Measurements from ENCODE around the gene MAPT.

MAPT gene

DNA sequence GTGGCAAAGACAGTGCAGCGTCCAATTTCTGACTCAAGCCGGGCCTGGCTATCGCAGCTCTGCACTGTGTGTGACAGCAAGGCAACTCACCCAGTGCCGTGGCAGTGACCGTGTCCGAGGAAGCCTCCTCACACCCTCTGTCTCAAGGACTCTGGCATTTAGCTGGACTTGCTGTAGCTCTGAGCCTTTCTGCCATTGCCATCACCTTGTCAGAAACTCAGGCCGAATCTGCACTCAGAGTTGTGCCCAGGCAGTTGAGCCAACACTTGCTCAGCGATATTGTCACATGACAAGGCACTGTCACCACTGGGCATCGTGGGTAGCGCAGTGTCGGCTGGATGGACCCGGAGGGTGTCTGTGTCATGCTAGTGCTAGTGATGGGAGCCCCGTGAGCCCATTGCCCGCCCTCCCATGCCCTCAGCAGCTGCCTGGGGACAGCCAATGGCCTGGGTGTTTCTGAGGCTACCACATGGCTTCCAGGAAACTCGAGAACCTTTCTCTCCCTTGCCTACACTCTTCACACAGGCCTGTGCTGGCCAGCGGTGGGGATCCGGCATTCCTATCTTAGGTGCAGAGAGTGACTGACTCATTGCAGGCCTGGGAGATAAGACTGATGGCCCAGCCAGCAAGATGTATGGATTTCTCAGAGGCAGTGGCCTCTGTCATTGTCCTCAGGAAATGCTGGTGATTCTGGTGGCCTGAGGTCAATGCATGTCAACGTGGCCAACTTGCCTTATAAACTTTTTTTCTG, 82.6 kb downstream of the MAPT start:
- H3K27ac Mint-ChIP-seq = no peak overlapping the region
- no peak for DNase-seq
- H3K36me3 Mint-ChIP-seq = no peaks in the 10 kb centered on the region
- peaks cover 3% of the 10 kb centered on the region for H3K4me1 Mint-ChIP-seq
- H3K27me3 Mint-ChIP-seq = peaks cover 16% of the 10 kb centered on the region
- H3K9me3 Mint-ChIP-seq = no peaks in the 10 kb centered on the region
- CTCF ChIA-PET = interaction anchor here (1.4 to 1.6 kb wide), 2 partner anchors 13 to 27 kb away, joined by 3 read pairs; no protein-coding TSS in a partner anchor
- H3K4me3 Mint-ChIP-seq = no peak overlapping the region

DNA sequence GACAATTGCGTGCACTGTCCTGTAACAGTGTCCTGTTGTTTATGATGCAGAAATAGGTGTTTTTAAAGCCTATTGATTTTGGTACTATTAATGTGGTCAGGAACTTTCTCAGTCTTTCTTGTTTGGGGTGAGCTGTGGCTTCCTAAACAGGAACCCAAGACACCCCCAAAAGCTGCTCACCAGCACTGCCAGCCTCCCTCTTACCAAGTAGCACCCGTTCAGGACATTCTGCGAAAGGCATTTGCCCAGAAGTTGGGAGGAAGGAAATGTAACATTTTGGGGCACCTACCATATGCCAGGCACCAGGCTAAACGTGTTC, 83.1 kb downstream of the MAPT start:
- Mint-ChIP-seq H3K9me3 (no peaks in the 10 kb centered on the region), H3K4me3 (no peak overlapping the region), H3K4me1 (peaks cover 3% of the 10 kb centered on the region), H3K27ac (no peak overlapping the region), H3K27me3 (peaks cover 16% of the 10 kb centered on the region), H3K36me3 (no peaks in the 10 kb centered on the region)
- CTCF ChIA-PET = no interaction called here
- DNase-seq = no peak

DNA sequence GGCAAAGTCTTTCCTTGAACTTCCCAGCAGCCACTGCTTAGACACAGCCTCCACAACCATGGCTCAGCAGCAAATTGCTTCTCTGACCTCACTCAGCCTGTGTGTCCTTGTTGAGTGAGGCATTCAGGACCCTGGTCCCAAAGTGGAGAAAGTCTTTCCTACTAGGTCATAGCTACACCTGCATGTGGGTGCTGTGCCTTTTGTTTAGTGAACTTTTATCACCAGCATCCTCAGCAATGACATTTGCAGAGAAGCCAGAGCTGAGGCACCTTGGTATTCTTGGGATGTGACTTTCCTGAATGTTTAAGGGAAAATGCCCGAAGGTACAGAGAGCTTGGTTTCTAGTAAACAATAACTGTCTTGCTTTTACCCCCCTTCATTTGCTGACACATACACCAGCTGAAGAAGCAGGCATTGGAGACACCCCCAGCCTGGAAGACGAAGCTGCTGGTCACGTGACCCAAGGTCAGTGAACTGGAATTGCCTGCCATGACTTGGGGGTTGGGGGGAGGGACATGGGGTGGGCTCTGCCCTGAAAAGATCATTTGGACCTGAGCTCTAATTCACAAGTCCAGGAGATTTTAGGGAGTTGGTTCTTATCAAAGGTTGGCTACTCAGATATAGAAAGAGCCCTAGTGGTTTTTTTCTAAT, 83.7 kb downstream of the MAPT start:
- DNase-seq = no peak
- H3K4me3 Mint-ChIP-seq = no peak overlapping the region
- no peaks in the 10 kb centered on the region for H3K9me3 Mint-ChIP-seq
- peaks cover 3% of the 10 kb centered on the region for H3K4me1 Mint-ChIP-seq
- peaks cover 16% of the 10 kb centered on the region for H3K27me3 Mint-ChIP-seq
- no peaks in the 10 kb centered on the region for H3K36me3 Mint-ChIP-seq
- CTCF ChIA-PET = no interaction called here
- no peak overlapping the region for H3K27ac Mint-ChIP-seq

DNA sequence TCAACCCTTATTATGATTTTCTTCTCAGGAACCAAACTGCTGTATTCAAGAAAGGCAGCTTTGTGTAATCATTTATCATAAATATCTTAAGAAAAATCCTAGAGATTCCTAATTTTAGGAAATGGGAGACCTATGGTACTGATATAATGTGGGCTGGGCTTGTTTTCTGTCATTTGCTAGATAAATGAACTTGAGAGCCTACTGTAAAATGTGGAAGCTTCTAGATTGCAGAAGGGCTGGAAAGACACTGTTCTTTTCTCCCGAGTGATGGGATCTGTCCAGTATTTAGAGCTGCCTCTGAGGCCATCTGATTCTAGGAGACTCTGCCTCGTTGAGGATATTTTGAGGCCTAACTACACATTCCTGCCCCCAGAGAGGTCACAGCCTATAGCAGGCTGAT, 84.8 kb downstream of the MAPT start:
- Mint-ChIP-seq H3K27ac (no peak overlapping the region), H3K4me3 (no peak overlapping the region), H3K36me3 (no peaks in the 10 kb centered on the region), H3K4me1 (peaks cover 3% of the 10 kb centered on the region), H3K27me3 (peaks cover 16% of the 10 kb centered on the region), H3K9me3 (no peaks in the 10 kb centered on the region)
- no peak for DNase-seq
- CTCF ChIA-PET = interaction anchor here (0.7 kb wide), 1 partner anchor 30 kb away, joined by 3 read pairs; no protein-coding TSS in a partner anchor

DNA sequence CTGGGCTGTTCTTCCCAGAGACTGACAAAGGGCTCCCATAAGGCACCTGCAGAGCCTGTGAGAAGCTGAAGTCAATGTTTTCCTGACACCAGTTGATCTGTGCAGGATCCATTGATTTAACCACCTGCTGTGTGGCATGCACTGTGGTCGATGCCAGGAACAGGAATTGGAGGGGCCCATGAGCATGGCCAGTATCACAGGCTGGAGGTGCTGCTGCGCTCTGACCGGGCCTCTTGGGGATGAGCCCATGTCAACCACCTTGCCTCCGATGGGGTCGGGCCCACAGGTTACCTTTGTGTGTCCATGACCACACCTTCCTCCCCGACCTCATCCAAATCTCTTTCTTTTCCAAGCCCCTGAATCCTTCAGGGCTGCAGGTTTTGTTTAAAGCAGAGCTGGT, 86.5 kb downstream of the MAPT start:
- peaks cover 3% of the 10 kb centered on the region for H3K4me1 Mint-ChIP-seq
- no peak overlapping the region for H3K4me3 Mint-ChIP-seq
- CTCF ChIA-PET = no interaction called here
- H3K36me3 Mint-ChIP-seq = no peaks in the 10 kb centered on the region
- peaks cover 17% of the 10 kb centered on the region for H3K27me3 Mint-ChIP-seq
- no peaks in the 10 kb centered on the region for H3K9me3 Mint-ChIP-seq
- no peak overlapping the region for H3K27ac Mint-ChIP-seq
- no peak for DNase-seq

DNA sequence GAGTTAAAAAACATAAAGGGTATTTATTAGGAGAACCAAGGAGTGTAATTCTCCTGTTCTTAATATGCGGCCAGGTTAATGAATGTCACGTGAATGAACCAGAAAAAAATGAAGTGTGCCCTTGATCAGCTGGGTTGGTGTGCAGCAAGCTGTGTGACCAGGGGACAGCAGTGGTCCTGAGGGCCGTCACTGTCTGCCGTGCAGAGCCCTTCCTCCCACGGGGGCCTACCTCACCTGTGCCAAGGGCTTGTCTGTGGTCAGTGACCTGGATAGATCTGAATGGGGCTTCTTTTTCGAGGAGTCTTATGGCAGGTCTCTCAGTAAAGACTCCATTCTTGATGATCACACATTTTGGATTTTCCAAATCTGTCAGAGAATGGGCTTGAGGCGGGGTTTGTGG, 87.0 kb downstream of the MAPT start:
- no peak overlapping the region for H3K27ac Mint-ChIP-seq
- H3K27me3 Mint-ChIP-seq = peaks cover 17% of the 10 kb centered on the region
- DNase-seq = no peak
- no peaks in the 10 kb centered on the region for H3K36me3 Mint-ChIP-seq
- H3K4me1 Mint-ChIP-seq = peaks cover 3% of the 10 kb centered on the region
- CTCF ChIA-PET = no interaction called here
- H3K9me3 Mint-ChIP-seq = no peaks in the 10 kb centered on the region
- no peak overlapping the region for H3K4me3 Mint-ChIP-seq

DNA sequence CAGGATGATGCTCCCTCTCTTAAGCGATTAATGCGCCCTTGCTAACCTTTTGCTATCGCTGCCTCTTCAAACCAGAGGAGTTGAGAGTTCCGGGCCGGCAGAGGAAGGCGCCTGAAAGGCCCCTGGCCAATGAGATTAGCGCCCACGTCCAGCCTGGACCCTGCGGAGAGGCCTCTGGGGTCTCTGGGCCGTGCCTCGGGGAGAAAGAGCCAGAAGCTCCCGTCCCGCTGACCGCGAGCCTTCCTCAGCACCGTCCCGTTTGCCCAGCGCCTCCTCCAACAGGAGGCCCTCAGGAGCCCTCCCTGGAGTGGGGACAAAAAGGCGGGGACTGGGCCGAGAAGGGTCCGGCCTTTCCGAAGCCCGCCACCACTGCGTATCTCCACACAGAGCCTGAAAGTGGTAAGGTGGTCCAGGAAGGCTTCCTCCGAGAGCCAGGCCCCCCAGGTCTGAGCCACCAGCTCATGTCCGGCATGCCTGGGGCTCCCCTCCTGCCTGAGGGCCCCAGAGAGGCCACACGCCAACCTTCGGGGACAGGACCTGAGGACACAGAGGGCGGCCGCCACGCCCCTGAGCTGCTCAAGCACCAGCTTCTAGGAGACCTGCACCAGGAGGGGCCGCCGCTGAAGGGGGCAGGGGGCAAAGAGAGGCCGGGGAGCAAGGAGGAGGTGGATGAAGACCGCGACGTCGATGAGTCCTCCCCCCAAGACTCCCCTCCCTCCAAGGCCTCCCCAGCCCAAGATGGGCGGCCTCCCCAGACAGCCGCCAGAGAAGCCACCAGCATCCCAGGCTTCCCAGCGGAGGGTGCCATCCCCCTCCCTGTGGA, 88.6 kb downstream of the MAPT start:
- no peaks in the 10 kb centered on the region for H3K36me3 Mint-ChIP-seq
- no peak overlapping the region for H3K27ac Mint-ChIP-seq
- H3K9me3 Mint-ChIP-seq = no peaks in the 10 kb centered on the region
- peaks cover 15% of the 10 kb centered on the region for H3K27me3 Mint-ChIP-seq
- CTCF ChIA-PET = no interaction called here
- DNase-seq = no peak
- no peaks in the 10 kb centered on the region for H3K4me1 Mint-ChIP-seq
- H3K4me3 Mint-ChIP-seq = no peak overlapping the region

DNA sequence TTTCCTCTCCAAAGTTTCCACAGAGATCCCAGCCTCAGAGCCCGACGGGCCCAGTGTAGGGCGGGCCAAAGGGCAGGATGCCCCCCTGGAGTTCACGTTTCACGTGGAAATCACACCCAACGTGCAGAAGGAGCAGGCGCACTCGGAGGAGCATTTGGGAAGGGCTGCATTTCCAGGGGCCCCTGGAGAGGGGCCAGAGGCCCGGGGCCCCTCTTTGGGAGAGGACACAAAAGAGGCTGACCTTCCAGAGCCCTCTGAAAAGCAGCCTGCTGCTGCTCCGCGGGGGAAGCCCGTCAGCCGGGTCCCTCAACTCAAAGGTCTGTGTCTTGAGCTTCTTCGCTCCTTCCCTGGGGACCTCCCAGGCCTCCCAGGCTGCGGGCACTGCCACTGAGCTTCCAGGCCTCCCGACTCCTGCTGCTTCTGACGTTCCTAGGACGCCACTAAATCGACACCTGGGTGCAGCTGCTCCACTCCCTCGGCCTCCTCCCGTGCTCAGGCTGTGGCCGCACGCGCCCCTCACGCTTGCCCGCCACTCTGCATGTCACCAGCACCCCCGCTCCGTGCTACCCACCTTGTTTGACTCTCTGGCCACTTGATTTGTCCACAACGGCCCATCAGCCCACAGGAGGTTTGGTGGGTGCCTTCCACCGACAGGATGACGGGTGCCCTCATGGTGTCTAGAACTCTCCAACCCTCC, 89.4 kb downstream of the MAPT start:
- no peak overlapping the region for H3K4me3 Mint-ChIP-seq
- H3K27ac Mint-ChIP-seq = no peak overlapping the region
- H3K36me3 Mint-ChIP-seq = no peaks in the 10 kb centered on the region
- H3K27me3 Mint-ChIP-seq = peaks cover 20% of the 10 kb centered on the region
- H3K4me1 Mint-ChIP-seq = no peaks in the 10 kb centered on the region
- no peaks in the 10 kb centered on the region for H3K9me3 Mint-ChIP-seq
- DNase-seq = no peak
- CTCF ChIA-PET = interaction anchor here (0.9 kb wide), 1 partner anchor 14 kb away, joined by 3 read pairs; no protein-coding TSS in a partner anchor

DNA sequence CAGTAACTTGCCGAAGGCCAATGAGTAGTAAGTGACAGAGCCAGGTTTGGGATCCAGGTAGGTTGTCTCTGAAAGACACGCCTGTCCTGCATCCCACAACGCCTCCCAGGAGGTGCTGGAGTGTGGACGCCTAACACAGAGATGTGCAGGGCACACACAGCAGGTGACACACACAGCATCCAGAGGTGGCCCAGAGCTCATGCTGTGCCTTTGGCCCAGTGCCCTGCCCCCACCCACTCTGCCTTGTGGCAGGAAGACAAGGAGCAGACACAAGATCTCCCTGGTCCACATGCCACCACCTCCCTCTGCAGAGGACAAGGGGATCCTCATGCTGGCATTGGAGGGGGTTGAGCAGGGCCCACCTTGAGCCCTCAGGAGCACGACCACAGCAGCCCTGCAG, 90.0 kb downstream of the MAPT start:
- Mint-ChIP-seq H3K4me1 (no peaks in the 10 kb centered on the region), H3K27ac (no peak overlapping the region)

DNA sequence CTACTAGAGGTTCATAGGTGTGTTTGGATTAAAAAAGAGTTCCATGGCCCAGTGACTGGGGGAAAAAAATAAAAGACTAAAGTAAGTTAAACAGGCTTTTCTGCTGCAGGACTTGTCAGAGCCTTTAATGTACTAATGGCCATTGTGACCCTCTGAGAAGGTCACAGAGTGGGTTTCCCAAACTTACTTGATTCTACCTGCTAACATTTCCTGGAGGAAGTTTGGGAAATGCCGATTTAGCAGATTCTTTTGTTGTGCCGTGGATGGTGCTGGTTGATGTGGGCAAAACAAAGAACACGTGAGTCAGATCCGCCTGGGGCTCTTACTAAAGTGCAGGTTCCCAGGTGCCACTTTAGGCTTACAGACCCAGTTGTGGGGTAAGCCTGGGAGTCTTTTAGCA, 91.1 kb downstream of the MAPT start:
- H3K36me3 Mint-ChIP-seq = no peaks in the 10 kb centered on the region
- CTCF ChIA-PET = no interaction called here
- no peaks in the 10 kb centered on the region for H3K9me3 Mint-ChIP-seq
- no peak overlapping the region for H3K27ac Mint-ChIP-seq
- H3K27me3 Mint-ChIP-seq = peaks cover 27% of the 10 kb centered on the region
- DNase-seq = no peak
- H3K4me1 Mint-ChIP-seq = no peaks in the 10 kb centered on the region
- no peak overlapping the region for H3K4me3 Mint-ChIP-seq

More for the DNA sequence above, 90.0 kb downstream of the MAPT start:
- peaks cover 20% of the 10 kb centered on the region for H3K27me3 Mint-ChIP-seq
- no peaks in the 10 kb centered on the region for H3K36me3 Mint-ChIP-seq
- DNase-seq = no peak
- H3K9me3 Mint-ChIP-seq = no peaks in the 10 kb centered on the region
- H3K4me3 Mint-ChIP-seq = no peak overlapping the region
- CTCF ChIA-PET = interaction anchor here (0.9 kb wide), 1 partner anchor 14 kb away, joined by 3 read pairs; no protein-coding TSS in a partner anchor

DNA sequence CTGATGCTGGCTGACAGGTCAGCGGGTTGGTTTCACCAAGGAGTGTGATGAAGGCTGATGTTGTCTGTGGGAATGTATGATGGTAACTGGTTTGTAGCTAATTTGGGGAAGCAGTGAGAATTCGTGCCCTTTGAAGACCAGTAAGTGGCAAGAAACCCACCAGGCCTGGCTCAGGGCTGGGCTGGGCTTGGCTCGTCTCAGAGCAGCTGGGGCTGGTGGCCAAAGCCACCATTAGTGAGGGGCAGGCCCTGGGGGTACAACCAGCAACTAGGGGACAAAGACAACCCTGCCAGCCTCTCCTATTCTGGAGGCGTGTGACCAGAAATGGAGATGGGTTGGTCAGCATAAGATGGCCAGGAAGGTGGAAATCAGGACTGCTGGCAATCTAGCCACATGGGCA, 91.7 kb downstream of the MAPT start:
- Mint-ChIP-seq H3K27ac (no peak overlapping the region), H3K27me3 (peaks cover 22% of the 10 kb centered on the region), H3K9me3 (no peaks in the 10 kb centered on the region), H3K4me1 (no peaks in the 10 kb centered on the region), H3K4me3 (no peak overlapping the region), H3K36me3 (no peaks in the 10 kb centered on the region)
- DNase-seq = no peak
- CTCF ChIA-PET = no interaction called here

DNA sequence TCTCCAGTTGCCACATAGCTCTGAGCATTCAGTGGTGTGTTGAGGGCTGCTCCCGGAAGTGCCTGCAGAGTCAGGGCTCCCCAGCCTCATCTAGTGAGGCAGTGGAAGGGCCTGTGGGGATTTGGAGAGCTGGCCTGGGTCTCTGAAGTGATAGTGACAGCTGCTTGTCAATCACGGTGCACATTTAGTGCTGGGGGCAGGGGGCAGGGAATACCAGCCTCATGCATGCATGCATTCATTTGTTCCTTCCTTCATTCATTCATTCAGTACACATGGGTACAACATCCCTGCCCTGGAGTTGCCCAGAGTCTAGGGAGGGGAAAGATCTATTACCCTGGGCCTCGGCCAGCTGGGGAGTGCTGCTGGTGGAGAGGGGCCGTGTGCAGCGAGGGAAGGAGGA, 93.4 kb downstream of the MAPT start:
- H3K27me3 Mint-ChIP-seq = peaks cover 21% of the 10 kb centered on the region
- no peak overlapping the region for H3K4me3 Mint-ChIP-seq
- CTCF ChIA-PET = no interaction called here
- H3K36me3 Mint-ChIP-seq = no peaks in the 10 kb centered on the region
- no peak overlapping the region for H3K27ac Mint-ChIP-seq
- no peaks in the 10 kb centered on the region for H3K4me1 Mint-ChIP-seq
- DNase-seq = no peak
- no peaks in the 10 kb centered on the region for H3K9me3 Mint-ChIP-seq

DNA sequence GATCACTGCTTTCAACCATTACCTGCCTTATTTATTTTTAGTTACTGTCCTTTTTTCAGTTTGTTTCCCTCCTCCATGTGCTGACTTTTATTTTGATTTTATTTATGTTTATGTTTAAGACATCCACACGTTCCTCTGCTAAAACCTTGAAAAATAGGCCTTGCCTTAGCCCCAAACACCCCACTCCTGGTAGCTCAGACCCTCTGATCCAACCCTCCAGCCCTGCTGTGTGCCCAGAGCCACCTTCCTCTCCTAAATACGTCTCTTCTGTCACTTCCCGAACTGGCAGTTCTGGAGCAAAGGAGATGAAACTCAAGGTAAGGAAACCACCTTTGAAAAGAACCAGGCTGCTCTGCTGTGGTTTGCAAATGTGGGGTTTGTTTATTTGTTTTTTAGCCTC, 95.4 kb downstream of the MAPT start:
- no peaks in the 10 kb centered on the region for H3K9me3 Mint-ChIP-seq
- no peak for DNase-seq
- CTCF ChIA-PET = interaction anchor here (1.0 to 1.2 kb wide), 2 partner anchors 14 to 41 kb away, joined by 3 read pairs; no protein-coding TSS in a partner anchor
- H3K36me3 Mint-ChIP-seq = no peaks in the 10 kb centered on the region
- H3K27ac Mint-ChIP-seq = no peak overlapping the region
- no peaks in the 10 kb centered on the region for H3K4me1 Mint-ChIP-seq
- no peak overlapping the region for H3K4me3 Mint-ChIP-seq
- peaks cover 21% of the 10 kb centered on the region for H3K27me3 Mint-ChIP-seq

DNA sequence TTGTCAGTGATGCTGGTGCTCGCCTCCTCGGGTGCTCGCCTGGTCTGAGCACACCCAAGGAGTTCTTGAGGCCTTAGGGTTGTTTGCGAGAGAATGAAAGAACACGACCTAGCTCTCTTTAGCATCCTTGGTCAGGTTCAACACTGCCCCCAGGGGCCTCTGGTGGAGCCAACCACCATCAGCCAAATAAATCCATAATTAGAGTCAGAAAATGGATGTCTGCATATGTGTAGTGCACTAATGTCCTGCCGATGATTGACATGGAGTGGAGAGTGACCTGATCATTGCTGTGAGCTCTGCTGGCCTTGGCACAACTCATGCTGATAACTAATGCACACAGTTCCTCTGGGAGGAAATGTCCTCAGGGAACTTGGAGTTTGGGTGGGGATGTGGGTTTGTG, 96.5 kb downstream of the MAPT start:
- CTCF ChIA-PET = interaction anchor here (1.2 kb wide), 1 partner anchor 15 kb away, joined by 3 read pairs; no protein-coding TSS in a partner anchor
- no peaks in the 10 kb centered on the region for H3K4me1 Mint-ChIP-seq
- no peak for DNase-seq
- peaks cover 19% of the 10 kb centered on the region for H3K27me3 Mint-ChIP-seq
- H3K27ac Mint-ChIP-seq = no peak overlapping the region
- H3K9me3 Mint-ChIP-seq = no peaks in the 10 kb centered on the region
- H3K4me3 Mint-ChIP-seq = no peak overlapping the region
- H3K36me3 Mint-ChIP-seq = no peaks in the 10 kb centered on the region

Measured in activated naive CD4-positive, alpha-beta T cell treated with anti-CD3 and anti-CD28 coated beads, Interleukin-2, amount 10 ng/mL, durations not matched to agents 7 days and 5 days (primary cell).